ENCODE results near the gene ANKS1B.

ANKS1B gene

DNA sequence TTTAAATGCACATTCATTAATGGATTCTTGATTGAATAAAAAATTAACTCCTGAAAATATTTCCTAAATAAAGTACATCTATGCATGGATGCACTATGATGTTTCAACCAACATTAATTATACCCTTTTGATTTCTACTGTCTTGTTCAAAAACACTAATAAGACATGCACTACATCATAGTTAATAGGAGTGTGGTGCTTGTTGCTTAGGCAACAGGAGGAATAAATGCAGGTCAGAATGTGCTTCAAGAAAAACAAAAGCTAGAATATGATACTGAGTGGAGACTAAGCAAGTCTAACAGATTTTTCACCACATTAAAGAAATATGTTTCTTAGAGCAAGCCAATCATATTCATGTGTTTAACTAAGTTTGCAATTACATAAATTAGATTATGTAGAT is 833.0 kb downstream of the ANKS1B start:
- DNase-seq (ENCODE audit: low spot score) = no peak
- in situ Hi-C loops (cut with MboI; ENCODE audit: low pct_unique_long_range_greater_than_20kb, low sequenced_read_pairs, unreplicated experiment) = no loop called here
- TF ChIP-seq CTCF (IDR thresholded peaks at IDR 0.05; ENCODE audit: extremely low read depth, insufficient read depth, missing control alignments) = no peak

- TF ChIP-seq CTCF (IDR thresholded peaks at IDR 0.05; ENCODE audit: extremely low read depth, insufficient read depth, missing control alignments) = no peak
- DNase-seq (ENCODE audit: low spot score) = no peak
- in situ Hi-C loops (cut with MboI; ENCODE audit: low pct_unique_long_range_greater_than_20kb, low sequenced_read_pairs, unreplicated experiment) = no loop called here
Observed at GRCh38 chr12:99147130-99147529, 837.6 kb downstream of the ANKS1B start.

GRCh38 chr12:99146730-99147129 is 838.0 kb downstream of the ANKS1B start:
- no peak for TF ChIP-seq CTCF (IDR thresholded peaks at IDR 0.05; ENCODE audit: extremely low read depth, insufficient read depth, missing control alignments)
- in situ Hi-C loops (cut with MboI; ENCODE audit: low pct_unique_long_range_greater_than_20kb, low sequenced_read_pairs, unreplicated experiment) = no loop called here
- DNase-seq (ENCODE audit: low spot score) = no peak

DNA sequence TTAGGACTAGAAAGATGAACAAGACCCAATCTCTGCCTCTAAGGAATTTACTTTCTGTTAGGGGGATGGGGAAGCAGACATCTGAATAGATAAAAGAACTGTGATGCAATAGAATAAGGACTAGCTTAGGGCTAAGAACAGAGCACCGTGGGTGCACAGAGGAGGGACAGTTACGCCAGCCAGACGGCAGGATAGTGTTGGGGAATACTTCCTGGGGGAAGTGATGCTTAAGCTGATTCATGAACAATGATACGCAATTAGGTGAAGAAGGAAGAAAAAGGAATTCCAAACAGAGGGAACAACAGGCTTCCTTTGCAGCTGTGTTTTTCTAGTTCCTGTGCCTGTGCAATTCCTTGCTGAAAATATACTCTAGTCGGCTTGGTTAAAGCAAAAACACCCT is 838.6 kb downstream of the ANKS1B start:
- no peak for TF ChIP-seq CTCF (IDR thresholded peaks at IDR 0.05; ENCODE audit: extremely low read depth, insufficient read depth, missing control alignments)
- no peak for DNase-seq (ENCODE audit: low spot score)
- in situ Hi-C loops (cut with MboI; ENCODE audit: low pct_unique_long_range_greater_than_20kb, low sequenced_read_pairs, unreplicated experiment) = no loop called here

- in situ Hi-C loops (cut with MboI; ENCODE audit: low pct_unique_long_range_greater_than_20kb, low sequenced_read_pairs, unreplicated experiment) = no loop called here
- no peak for TF ChIP-seq CTCF (IDR thresholded peaks at IDR 0.05; ENCODE audit: extremely low read depth, insufficient read depth, missing control alignments)
- no peak for DNase-seq (ENCODE audit: low spot score)
Observed at GRCh38 chr12:99142651-99143050, 842.1 kb downstream of the ANKS1B start.

- in situ Hi-C loops (cut with MboI; ENCODE audit: low pct_unique_long_range_greater_than_20kb, low sequenced_read_pairs, unreplicated experiment) = no loop called here
- TF ChIP-seq CTCF (IDR thresholded peaks at IDR 0.05; ENCODE audit: extremely low read depth, insufficient read depth, missing control alignments) = no peak
Observed at GRCh38 chr12:99140017-99140720, 844.6 kb downstream of the ANKS1B start.

More at GRCh38 chr12:99140017-99140720, 844.6 kb downstream of the ANKS1B start:
- DNase-seq (ENCODE audit: low spot score) = no peak

All from GM13977 (cell line).